ENCODE data around the gene NDUFAB1.
A peak's percentile ranks its signal among the peaks of the same experiment; 100 is the strongest.

NDUFAB1 gene

GRCh38 chr16:23584186-23585076 is 11.7 kb downstream of the NDUFAB1 start:
- no peak for TF ChIP-seq FOXP2 (optimal IDR thresholded peaks at IDR 0.05; ENCODE audit: borderline replicate concordance, extremely low read depth, extremely low read length, insufficient read depth)
- no peak for TF ChIP-seq POLR2AphosphoS5 (IDR thresholded peaks at IDR 0.05; ENCODE audit: low read depth, low read length)
- TF ChIP-seq, protein P1, sequence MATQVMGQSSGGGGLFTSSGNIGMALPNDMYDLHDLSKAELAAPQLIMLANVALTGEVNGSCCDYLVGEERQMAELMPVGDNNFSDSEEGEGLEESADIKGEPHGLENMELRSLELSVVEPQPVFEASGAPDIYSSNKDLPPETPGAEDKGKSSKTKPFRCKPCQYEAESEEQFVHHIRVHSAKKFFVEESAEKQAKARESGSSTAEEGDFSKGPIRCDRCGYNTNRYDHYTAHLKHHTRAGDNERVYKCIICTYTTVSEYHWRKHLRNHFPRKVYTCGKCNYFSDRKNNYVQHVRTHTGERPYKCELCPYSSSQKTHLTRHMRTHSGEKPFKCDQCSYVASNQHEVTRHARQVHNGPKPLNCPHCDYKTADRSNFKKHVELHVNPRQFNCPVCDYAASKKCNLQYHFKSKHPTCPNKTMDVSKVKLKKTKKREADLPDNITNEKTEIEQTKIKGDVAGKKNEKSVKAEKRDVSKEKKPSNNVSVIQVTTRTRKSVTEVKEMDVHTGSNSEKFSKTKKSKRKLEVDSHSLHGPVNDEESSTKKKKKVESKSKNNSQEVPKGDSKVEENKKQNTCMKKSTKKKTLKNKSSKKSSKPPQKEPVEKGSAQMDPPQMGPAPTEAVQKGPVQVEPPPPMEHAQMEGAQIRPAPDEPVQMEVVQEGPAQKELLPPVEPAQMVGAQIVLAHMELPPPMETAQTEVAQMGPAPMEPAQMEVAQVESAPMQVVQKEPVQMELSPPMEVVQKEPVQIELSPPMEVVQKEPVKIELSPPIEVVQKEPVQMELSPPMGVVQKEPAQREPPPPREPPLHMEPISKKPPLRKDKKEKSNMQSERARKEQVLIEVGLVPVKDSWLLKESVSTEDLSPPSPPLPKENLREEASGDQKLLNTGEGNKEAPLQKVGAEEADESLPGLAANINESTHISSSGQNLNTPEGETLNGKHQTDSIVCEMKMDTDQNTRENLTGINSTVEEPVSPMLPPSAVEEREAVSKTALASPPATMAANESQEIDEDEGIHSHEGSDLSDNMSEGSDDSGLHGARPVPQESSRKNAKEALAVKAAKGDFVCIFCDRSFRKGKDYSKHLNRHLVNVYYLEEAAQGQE (IDR thresholded peaks at IDR 0.05; ENCODE audit: insufficient read depth in 1 of 2, low read depth in 2 of 2, low read length in 2 of 2), result no peak
- TF ChIP-seq TAF1 (IDR thresholded peaks at IDR 0.05; ENCODE audit: borderline replicate concordance, insufficient read depth, low read length), result no peak
- no peak for TF ChIP-seq SIN3A (IDR thresholded peaks at IDR 0.05; ENCODE audit: borderline replicate concordance, insufficient read depth, low read length)

GRCh38 chr16:23581764-23582163 is 14.4 kb downstream of the NDUFAB1 start:
- TF ChIP-seq FOXP2 (optimal IDR thresholded peaks at IDR 0.05; ENCODE audit: borderline replicate concordance, extremely low read depth, extremely low read length, insufficient read depth) (no peak), TAF1 (IDR thresholded peaks at IDR 0.05; ENCODE audit: borderline replicate concordance, insufficient read depth, low read length) (no peak), POLR2AphosphoS5 (IDR thresholded peaks at IDR 0.05; ENCODE audit: low read depth, low read length) (no peak), SIN3A (IDR thresholded peaks at IDR 0.05; ENCODE audit: borderline replicate concordance, insufficient read depth, low read length) (no peak)
- TF ChIP-seq, protein P1 (IDR thresholded peaks at IDR 0.05; ENCODE audit: insufficient read depth in 1 of 2, low read depth in 2 of 2, low read length in 2 of 2), result no peak

GRCh38 chr16:23580391-23580790 is 15.7 kb downstream of the NDUFAB1 start:
- TF ChIP-seq POLR2AphosphoS5 (IDR thresholded peaks at IDR 0.05; ENCODE audit: low read depth, low read length) (no peak), TAF1 (IDR thresholded peaks at IDR 0.05; ENCODE audit: borderline replicate concordance, insufficient read depth, low read length) (no peak), FOXP2 (optimal IDR thresholded peaks at IDR 0.05; ENCODE audit: borderline replicate concordance, extremely low read depth, extremely low read length, insufficient read depth) (no peak), SIN3A (IDR thresholded peaks at IDR 0.05; ENCODE audit: borderline replicate concordance, insufficient read depth, low read length) (no peak)
- TF ChIP-seq, protein P1 (IDR thresholded peaks at IDR 0.05; ENCODE audit: insufficient read depth in 1 of 2, low read depth in 2 of 2, low read length in 2 of 2), result no peak

DNA sequence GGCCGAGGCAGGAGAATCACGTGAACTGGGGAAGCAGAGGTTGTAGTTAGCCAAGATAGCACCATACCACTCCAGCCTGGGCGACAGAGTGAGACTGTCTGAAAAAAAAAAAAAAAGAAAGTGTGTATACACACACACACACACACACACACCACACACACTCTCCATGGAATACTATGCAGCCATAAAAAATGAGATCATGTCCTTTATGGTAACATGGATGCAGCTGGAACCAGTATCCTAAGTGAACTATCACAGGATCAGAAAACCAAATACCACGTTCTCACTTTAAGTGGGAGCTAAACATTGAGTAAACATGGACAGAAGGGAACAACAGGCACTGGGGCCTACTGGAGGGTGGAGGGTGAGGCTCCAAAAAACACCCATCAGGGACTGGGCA is 16.7 kb downstream of the NDUFAB1 start:
- peak; percentile 40; the same call in 1 of the 2 replicates for TF ChIP-seq POLR2AphosphoS5 (IDR thresholded peaks at IDR 0.05; ENCODE audit: low read depth, low read length)
- TF ChIP-seq, protein P1 (IDR thresholded peaks at IDR 0.05; ENCODE audit: insufficient read depth in 1 of 2, low read depth in 2 of 2, low read length in 2 of 2), result no peak
